D721Med (cell line): Measurements from ENCODE around the gene CCDC141.
A peak's percentile ranks its signal among the peaks of the same experiment; 100 is the strongest.
"Not testable (repeated sequence)": the region's sequence is repeated elsewhere in the genome, so short reads cannot be mapped to it uniquely, and the experiment has no call there.

Experiments
- DNase-seq: peaks from one replicate; pipeline ENCODE4 v3.0.0; 2011; ENCODE audit warnings: low spot score; ENCODE audit not compliant: insufficient read length
- FAIRE-seq: peaks from 2 replicates; lab custom pipeline; 2011; peaks lifted over from hg19 to GRCh38; lab: Jason Lieb, UNC
- CTCF ChIP-seq: IDR thresholded peaks from 2 replicates; pipeline ENCODE4 v1.5.1; 2012; ENCODE audit warnings: mild to moderate bottlenecking, control low read depth; ENCODE audit not compliant: insufficient read depth; ENCODE audit errors: missing control alignments

Gene CCDC141

GRCh38 chr2:179031731-179032408, 18.1 kb downstream of the CCDC141 start:
- DNase-seq = no peak

GRCh38 chr2:179024445-179024844, 25.5 kb downstream of the CCDC141 start:
- no peak for FAIRE-seq
- TF ChIP-seq CTCF = no peak
- no peak for DNase-seq

More at GRCh38 chr2:179031731-179032408, 18.1 kb downstream of the CCDC141 start:
- no peak for FAIRE-seq
- no peak for TF ChIP-seq CTCF

GRCh38 chr2:179022685-179023084, 27.3 kb downstream of the CCDC141 start:
- FAIRE-seq = no peak
- DNase-seq = no peak
- TF ChIP-seq CTCF = no peak

- DNase-seq (no peak), FAIRE-seq (no peak)
- TF ChIP-seq CTCF = no peak
These were observed 28.7 kb downstream of the CCDC141 start for GRCh38 chr2:179021258-179021657.

- DNase-seq (no peak), FAIRE-seq (peak; percentile 68)
- TF ChIP-seq CTCF = peak; percentile 62
These were observed 29.7 kb downstream of the CCDC141 start for GRCh38 chr2:179020156-179020750.

- no peak for DNase-seq
- no peak for TF ChIP-seq CTCF
- FAIRE-seq = no peak
These were observed 30.7 kb downstream of the CCDC141 start for GRCh38 chr2:179019260-179019659.

GRCh38 chr2:179017773-179018357, 32.1 kb downstream of the CCDC141 start:
- FAIRE-seq = no peak
- DNase-seq = no peak
- TF ChIP-seq CTCF = no peak

- not testable (repeated sequence) for DNase-seq, FAIRE-seq
These were observed 35.7 kb downstream of the CCDC141 start for GRCh38 chr2:179014189-179014588.
